Measurements from ENCODE around the gene NLRP3.
A peak's percentile ranks its signal among the peaks of the same experiment; 100 is the strongest.
"Not testable (repeated sequence)": the region's sequence is repeated elsewhere in the genome, so short reads cannot be mapped to it uniquely, and the experiment has no call there.

NLRP3 gene

GRCh38 chr1:247415423-247416361 lies at the start of gene NLRP3:
Gene NLRP3 (plus strand): TSS chr1:247416173. CDS start chr1:247418801, 2,628 bp downstream.
- DNase-seq (ENCODE audit: low read depth) = peak; percentile 26

- not testable (repeated sequence) for DNase-seq (ENCODE audit: low read depth)
Observed at GRCh38 chr1:247366345-247366744, 49.6 kb upstream of the NLRP3 start.

GRCh38 chr1:247366926-247367645 lies 48.9 kb upstream of the NLRP3 start:
- DNase-seq (ENCODE audit: low read depth) = no peak

GRCh38 chr1:247367786-247368422 lies 48.1 kb upstream of the NLRP3 start:
- no peak for DNase-seq (ENCODE audit: low read depth)

- DNase-seq (ENCODE audit: low read depth) = no peak
Observed at GRCh38 chr1:247368490-247369145, 47.4 kb upstream of the NLRP3 start.

- DNase-seq (ENCODE audit: low read depth) = no peak
Observed at GRCh38 chr1:247370786-247371732, 44.9 kb upstream of the NLRP3 start.

- no peak for DNase-seq (ENCODE audit: low read depth)
Observed at GRCh38 chr1:247371801-247372259, 44.1 kb upstream of the NLRP3 start.

GRCh38 chr1:247373721-247374141 lies 42.2 kb upstream of the NLRP3 start:
- DNase-seq (ENCODE audit: low read depth) = peak; percentile 53

GRCh38 chr1:247374651-247375334 lies 41.2 kb upstream of the NLRP3 start:
- not testable (repeated sequence) for DNase-seq (ENCODE audit: low read depth)

- DNase-seq (ENCODE audit: low read depth) = no peak
Observed at GRCh38 chr1:247375747-247376146, 40.2 kb upstream of the NLRP3 start.

- DNase-seq (ENCODE audit: low read depth) = no peak
Observed at GRCh38 chr1:247376659-247377058, 39.3 kb upstream of the NLRP3 start.

- not testable (repeated sequence) for DNase-seq (ENCODE audit: low read depth)
Observed at GRCh38 chr1:247377656-247378055, 38.3 kb upstream of the NLRP3 start.

- no peak for DNase-seq (ENCODE audit: low read depth)
Observed at GRCh38 chr1:247378334-247379073, 37.5 kb upstream of the NLRP3 start.

GRCh38 chr1:247385283-247385682 lies 30.7 kb upstream of the NLRP3 start:
- DNase-seq (ENCODE audit: low read depth) = no peak

- DNase-seq (ENCODE audit: low read depth) = no peak
Observed at GRCh38 chr1:247386217-247386616, 29.8 kb upstream of the NLRP3 start.

GRCh38 chr1:247386687-247387086 lies 29.3 kb upstream of the NLRP3 start:
- no peak for DNase-seq (ENCODE audit: low read depth)

GRCh38 chr1:247387096-247387495 lies 28.9 kb upstream of the NLRP3 start:
- no peak for DNase-seq (ENCODE audit: low read depth)

GRCh38 chr1:247387565-247387964 lies 28.4 kb upstream of the NLRP3 start:
- no peak for DNase-seq (ENCODE audit: low read depth)

- peak; percentile 76 for DNase-seq (ENCODE audit: low read depth)
Observed at GRCh38 chr1:247390116-247390791, 25.7 kb upstream of the NLRP3 start.
